ENCODE data around the gene C4BPB.

Gene C4BPB

DNA sequence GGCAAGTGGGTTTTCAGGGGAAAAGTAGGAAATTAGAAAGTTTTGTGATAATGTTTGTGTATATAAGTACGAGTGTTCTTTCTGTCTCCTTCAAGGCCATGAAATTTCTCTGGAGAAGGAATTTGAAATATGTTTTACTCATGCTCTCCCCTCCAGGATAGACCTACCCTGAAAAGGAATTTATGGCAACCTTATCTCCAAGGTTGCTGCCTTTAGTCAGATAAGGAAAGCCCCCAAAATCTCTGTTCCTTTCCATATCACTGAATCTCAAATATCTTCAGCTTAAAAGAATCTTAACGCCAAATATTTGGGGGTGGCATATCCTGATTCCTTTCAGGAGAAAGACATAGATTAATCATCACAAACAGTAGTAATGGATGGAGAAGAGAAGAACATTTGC, 499 bp upstream of the C4BPB start:
- DNase-seq: no peak

DNA sequence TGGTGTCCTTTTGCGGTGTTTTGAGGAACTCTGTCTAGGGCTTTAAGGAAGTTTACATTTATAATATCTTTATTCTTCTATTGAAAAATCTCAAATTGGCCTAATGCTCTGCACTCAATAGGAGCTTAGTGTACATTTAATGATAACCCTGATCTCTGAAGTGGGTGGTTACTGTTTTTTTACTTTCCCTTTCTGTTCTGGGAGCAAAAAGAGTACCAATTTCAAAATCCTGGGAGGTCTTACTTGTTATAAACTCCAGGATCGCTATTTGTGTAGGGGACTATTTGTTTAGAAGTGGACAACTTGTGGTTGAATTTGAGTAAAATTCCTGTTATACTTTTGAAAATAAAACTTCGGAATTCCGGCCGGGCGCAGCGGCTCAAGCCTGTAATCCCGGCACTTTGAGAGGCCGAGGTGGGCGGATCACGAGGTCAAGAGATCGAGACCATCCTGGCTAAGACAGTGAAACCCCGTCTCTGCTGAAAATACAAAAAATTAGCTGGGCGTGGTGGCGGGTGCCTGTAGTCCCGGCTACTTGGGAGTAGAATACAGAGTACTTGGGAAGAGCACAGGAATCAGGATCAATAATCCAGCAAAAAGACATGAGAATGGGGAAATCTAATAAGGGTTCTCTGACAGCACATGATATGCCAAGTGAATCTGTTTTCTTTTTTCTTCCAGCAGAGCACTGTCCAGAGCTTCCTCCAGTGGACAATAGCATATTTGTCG, 1.1 kb downstream of the C4BPB start:
- DNase-seq: no peak

GRCh38 chr1:207091200-207091908, 2.7 kb downstream of the C4BPB start:
- DNase-seq: no peak

DNA sequence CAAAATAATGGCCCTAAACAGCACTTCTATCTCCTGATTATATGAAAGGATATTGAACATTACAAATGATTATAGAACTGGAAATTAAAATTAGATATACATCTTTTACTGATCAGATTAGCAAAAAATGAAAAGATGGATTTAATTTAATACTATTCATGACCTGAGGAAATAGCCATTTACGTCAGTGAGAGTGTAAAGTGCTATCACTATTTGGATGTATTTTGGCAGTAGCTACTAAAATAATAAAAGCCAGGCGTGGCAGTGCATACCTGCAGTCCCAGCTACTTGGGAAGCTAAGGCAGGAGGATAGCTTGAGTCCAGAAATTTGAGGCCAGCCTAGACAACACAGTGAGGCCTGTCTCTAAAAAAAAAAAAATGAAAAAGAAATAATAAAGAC, 5.3 kb downstream of the C4BPB start:
- DNase-seq: no peak

DNA sequence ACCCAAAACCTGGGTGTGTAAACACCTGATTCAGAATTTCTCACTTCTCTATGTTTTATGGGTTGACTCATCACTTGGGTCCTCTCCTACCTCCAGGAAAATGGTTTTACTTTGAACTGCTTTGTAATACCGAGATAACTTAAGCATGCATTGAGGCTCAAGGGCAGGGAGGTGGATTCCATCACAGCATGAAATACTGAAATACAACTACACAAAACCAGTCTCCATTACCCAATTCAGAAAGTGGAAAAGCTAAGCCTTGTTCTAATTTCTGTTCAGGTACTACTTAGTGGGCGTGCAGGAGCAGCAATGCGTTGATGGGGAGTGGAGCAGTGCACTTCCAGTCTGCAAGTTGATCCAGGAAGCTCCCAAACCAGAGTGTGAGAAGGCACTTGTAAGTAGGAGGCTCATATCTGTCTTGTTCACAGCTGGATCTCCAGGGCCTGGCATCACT, 9.2 kb downstream of the C4BPB start:
- no peak for DNase-seq

GRCh38 chr1:207101720-207102119, 13.1 kb downstream of the C4BPB start:
- DNase-seq: no peak

DNA sequence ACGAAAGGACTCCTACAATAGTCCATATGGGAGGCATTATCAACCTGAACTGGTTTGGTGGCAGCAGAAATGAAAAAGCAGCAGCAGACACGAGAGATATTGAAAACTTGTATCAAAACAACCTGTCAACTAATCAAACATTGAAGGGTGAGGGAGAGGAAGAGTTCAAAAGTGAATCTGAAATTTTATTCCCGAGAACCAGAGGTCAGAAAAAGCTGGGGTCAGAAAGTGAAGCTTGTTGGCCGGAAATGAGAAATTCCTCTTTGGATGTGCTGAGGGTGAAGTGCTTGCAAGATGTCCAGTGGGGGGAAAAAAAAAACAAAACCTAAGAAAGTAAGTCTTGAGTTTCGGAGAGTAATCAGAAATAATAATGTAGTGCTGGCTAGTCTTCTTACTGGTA, 13.5 kb downstream of the C4BPB start:
- DNase-seq: no peak

DNA sequence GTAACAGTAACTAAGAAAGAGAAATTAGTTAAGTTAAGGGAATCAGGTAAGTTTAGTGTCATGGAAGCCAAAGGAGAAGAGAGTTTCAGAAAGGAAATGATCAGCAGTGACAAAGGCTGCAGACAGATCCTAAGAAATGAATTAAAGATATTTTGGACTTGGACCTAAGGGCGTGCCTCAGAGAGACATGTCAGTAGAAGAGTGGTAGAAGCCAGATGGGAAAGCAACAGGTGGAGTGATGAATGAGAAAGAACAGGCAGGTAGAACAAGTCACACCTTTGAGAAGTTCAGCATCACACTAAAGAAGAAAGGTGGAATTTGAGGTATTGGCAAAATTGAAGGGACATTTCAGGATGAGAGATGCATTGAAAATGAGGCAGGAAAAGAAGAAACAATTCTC, 14.0 kb downstream of the C4BPB start:
- DNase-seq: no peak

- no peak for DNase-seq
Observed at GRCh38 chr1:207103892-207104373, 15.3 kb downstream of the C4BPB start, which contains the start of gene C4BPA. C4BPA (plus strand) TSS chr1:207104233; CDS start chr1:207113026, 8,793 bp downstream.

- no peak for DNase-seq
Observed at GRCh38 chr1:207109004-207109403, 20.3 kb downstream of the C4BPB start.

GRCh38 chr1:207112616-207113296, 24.1 kb downstream of the C4BPB start:
- no peak for DNase-seq

- no peak for DNase-seq
Observed at GRCh38 chr1:207115269-207115668, 26.6 kb downstream of the C4BPB start.

DNA sequence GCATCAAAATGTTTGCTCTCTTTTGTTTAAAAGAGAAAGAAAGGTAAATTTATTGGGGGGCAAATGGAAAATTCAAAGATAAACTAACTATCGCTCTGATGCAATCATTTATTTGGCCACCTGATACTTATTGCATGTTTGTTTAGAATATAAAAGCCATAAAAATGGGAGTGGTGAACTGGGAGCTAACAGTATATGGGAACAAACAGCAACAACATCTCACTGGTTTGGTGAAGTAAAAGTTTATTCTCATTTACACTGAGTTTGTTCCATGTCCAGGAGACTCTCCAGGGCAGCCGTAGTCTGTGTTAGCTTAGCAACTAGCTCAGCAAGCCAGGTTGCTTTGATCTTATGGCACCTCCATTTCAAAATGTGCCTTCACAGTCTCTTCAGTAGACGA, 35.7 kb downstream of the C4BPB start:
- no peak for DNase-seq

GRCh38 chr1:207128336-207128921, 39.8 kb downstream of the C4BPB start:
- DNase-seq: no peak

DNA sequence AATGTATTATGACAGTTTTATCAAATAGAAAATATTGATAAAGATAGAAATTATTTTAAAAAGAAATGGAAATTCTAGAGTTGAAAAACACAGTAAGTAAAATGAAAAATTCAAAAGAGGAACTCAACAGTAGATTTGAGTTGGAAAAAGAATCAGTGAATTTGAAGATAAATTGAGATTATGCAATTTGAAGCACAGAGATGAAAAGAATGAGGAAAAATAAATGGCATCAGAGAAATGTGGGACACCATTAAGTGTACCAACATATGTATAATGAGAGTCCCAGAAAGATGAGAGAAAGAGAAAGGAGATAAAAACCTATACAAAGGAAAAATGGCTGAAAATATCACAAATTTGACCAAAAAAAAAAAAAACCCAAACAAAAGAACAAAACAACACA, 40.4 kb downstream of the C4BPB start:
- DNase-seq: no peak

DNA sequence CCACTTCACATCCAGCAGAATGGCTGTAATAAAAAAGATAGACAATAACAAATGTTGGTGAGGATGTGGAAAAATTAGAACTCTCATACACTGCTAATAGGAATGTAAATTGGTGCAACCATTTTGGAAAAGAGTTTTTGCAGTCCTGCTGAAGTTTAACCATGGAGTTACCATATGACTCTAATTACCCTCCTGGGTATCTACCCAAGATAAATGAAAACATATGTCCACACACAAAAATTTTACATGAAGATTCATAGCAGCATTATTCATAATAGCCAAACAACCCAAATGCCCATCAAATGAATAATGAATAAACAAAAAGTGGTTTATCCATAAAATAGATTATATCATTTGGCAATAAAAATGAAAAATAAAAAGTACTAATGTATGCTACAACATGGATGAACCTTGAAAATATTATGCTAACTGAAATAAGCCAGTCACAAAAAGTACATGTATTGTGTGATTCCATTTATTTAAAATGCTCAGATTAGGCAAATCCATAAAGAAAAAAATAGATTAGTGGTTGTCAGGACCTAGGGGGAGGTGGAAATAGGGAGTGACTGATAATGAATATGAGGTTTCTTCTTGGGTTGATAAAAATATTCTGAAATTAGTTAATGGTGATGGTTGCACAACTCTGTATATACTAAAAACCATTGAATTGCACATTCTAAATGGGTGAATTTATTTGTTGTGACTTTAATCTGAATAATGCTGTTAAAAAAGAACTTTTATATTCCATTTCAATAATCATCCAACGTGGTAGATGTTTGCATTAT, 41.8 kb downstream of the C4BPB start:
- DNase-seq: no peak

- no peak for DNase-seq
Observed at GRCh38 chr1:207131163-207131562, 42.5 kb downstream of the C4BPB start.

- DNase-seq: no peak
Observed at GRCh38 chr1:207134581-207134980, 45.9 kb downstream of the C4BPB start.

DNA sequence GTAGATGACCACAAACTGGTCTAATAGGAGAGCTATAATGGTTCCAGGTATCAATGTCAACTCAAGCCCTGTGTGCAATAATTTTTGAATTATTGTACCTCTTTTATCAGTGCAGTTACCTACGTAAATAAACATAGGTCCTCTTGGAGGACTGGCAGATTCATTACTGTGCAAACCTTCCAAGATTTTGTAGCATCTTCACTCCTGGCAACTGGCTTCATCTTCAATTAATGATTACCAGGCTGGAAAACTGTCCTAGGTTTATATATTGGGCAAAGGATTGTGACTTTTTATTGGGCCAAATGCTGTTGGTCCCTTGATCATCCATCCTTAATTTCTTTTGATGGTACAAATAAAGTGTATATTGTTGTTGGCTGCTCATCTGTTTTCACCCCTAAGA, 51.0 kb downstream of the C4BPB start:
- DNase-seq: no peak

DNA sequence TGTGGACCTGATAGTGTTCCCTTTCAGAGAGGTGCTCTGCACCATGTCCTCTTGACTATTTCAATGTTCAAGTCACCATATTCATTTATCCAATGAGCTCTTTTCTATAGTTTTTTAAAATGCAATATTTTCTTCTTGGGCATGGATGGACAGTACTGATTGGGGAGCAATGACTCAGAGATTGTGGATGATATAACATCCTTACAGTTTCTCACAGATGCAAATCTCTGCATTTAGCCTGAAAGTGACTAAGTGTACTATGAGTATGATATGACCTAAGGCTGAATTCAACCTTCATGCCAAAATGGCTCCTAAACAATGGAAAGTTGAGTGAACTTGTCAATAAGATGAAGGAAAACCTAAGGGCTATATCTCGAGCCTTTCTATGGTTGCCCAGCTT, 51.9 kb downstream of the C4BPB start:
- no peak for DNase-seq

DNA sequence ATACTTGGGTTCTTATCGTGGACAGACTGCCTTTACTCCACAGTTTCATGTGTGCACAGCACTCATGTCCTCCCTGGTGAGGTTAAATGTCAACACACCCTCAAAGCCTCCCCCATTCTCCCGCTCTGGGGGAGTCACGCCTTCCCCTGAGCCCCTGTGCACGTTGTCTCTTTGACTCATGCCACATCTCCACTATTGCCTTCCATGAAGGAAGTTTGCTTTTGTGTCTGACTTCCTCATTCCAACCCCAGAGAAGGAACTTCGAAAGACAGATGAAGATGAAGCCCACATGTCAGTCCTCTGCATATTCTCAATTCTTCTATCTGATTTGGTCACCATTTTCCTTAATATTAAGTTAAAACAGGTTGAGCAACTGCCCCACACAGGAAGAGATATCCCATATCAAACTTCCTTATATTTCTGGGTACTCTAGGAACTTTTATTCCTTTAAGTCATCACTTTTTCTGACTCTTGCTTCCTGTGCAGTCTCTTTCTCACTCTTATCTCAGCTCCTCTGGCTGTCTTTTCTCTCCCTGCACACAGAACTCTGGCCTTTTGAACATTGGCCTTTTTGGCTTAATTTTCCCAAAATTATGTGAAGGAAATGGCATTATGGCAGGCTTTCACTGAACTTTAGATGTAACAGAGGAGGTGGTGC, 56.9 kb downstream of the C4BPB start:
- no peak for DNase-seq
